Mesenchymal stem cell (in vitro differentiated cells and primary cell): Measurements from ENCODE around the gene HOXB7.

ENCODE experiments used
- DNase-seq: peaks from one replicate; pipeline ENCODE4 v3.0.0-alpha.2; 2013
- H2AFZ ChIP-seq: one replicate; pipeline ENCODE4 v1.6.1; 2013; ENCODE audit warnings: low read depth, mild to moderate bottlenecking, control low read depth, inconsistent platforms, low read length, moderate library complexity
- H2AK5ac ChIP-seq: 2 replicates; pipeline ENCODE4 v1.6.1; 2013; ENCODE audit warnings: low read length, moderate library complexity, mild to moderate bottlenecking, inconsistent platforms; ENCODE audit not compliant: severe bottlenecking
- H2BK120ac ChIP-seq: one replicate; pipeline ENCODE4 v1.6.1; 2013; ENCODE audit warnings: low read depth, mild to moderate bottlenecking, inconsistent platforms, low read length, moderate library complexity
- H2BK12ac ChIP-seq, 2 experiments: one replicate each; pipeline ENCODE4 v1.6.1; 2013; ENCODE audit warnings: inconsistent platforms in 2 of 2, low read length in 2 of 2, mild to moderate bottlenecking in 2 of 2, moderate library complexity in 2 of 2, control low read depth in 1 of 2
- H2BK15ac ChIP-seq: one replicate; pipeline ENCODE4 v1.6.1; 2013; ENCODE audit warnings: mild to moderate bottlenecking, low read depth, inconsistent platforms; ENCODE audit not compliant: poor library complexity, severe bottlenecking
- H2BK5ac ChIP-seq: 2 replicates; pipeline ENCODE4 v1.6.1; 2013; ENCODE audit warnings: low read depth, mild to moderate bottlenecking, low read length, control low read depth, inconsistent platforms; ENCODE audit not compliant: poor library complexity, severe bottlenecking
- H3K14ac ChIP-seq, 2 experiments: one replicate each; pipeline ENCODE4 v1.6.1; 2013; ENCODE audit warnings: inconsistent platforms in 2 of 2, low read length in 2 of 2, control low read depth in 1 of 2, mild to moderate bottlenecking in 1 of 2, moderate library complexity in 1 of 2
- H3K18ac ChIP-seq, 2 experiments: one replicate each; pipeline ENCODE4 v1.6.1; 2013; ENCODE audit warnings: inconsistent platforms in 2 of 2, low read length in 2 of 2, control low read depth in 1 of 2, low read depth in 1 of 2, mild to moderate bottlenecking in 1 of 2
- H3K23ac ChIP-seq, 2 experiments: one replicate each; pipeline ENCODE4 v1.6.1; 2013; ENCODE audit warnings: inconsistent platforms in 2 of 2, low read length in 2 of 2, mild to moderate bottlenecking in 2 of 2, moderate library complexity in 2 of 2, control low read depth in 1 of 2
- H3K27ac ChIP-seq: 2 replicates; pipeline ENCODE4 v1.5.1; 2013; ENCODE audit warnings: mild to moderate bottlenecking, moderate library complexity, low read length, control low read depth, inconsistent platforms; ENCODE audit not compliant: poor library complexity, severe bottlenecking
- H3K27me3 ChIP-seq, 2 experiments: 2 replicates each; pipeline versions ENCODE4 v1.6.1 to v1.7.0; 2013; ENCODE audit warnings: low read length in 2 of 2, mild to moderate bottlenecking in 2 of 2, moderate library complexity in 2 of 2, control low read depth in 1 of 2, inconsistent platforms in 1 of 2; ENCODE audit not compliant: control insufficient read depth in 1 of 2, insufficient read depth in 1 of 2
- H3K36me3 ChIP-seq, 2 experiments: 2 replicates each; pipeline versions ENCODE4 v1.6.1 to v1.7.0; 2013; ENCODE audit warnings: low read length in 2 of 2, control low read depth in 1 of 2, inconsistent platforms in 1 of 2, low read depth in 1 of 2, mild to moderate bottlenecking in 1 of 2; ENCODE audit not compliant: insufficient read depth in 2 of 2, control insufficient read depth in 1 of 2
- H3K4ac ChIP-seq, 2 experiments: one replicate each; pipeline ENCODE4 v1.6.1; 2013; ENCODE audit warnings: inconsistent platforms in 2 of 2, low read length in 2 of 2, mild to moderate bottlenecking in 2 of 2, moderate library complexity in 2 of 2, control low read depth in 1 of 2, low read depth in 1 of 2
- H3K4me1 ChIP-seq: 2 replicates; pipeline ENCODE4 v1.6.1; 2013; ENCODE audit warnings: low read depth, low read length, control low read depth; ENCODE audit not compliant: control insufficient read depth, insufficient read depth
- H3K4me2 ChIP-seq: 2 replicates; pipeline ENCODE4 v1.6.1; 2013; ENCODE audit warnings: low read length, mild to moderate bottlenecking, inconsistent platforms; ENCODE audit not compliant: poor library complexity, severe bottlenecking
- H3K4me3 ChIP-seq, 2 experiments: 2 replicates each; pipeline versions ENCODE4 v1.5.1 to v1.7.0; 2013; ENCODE audit warnings: low read length in 2 of 2, mild to moderate bottlenecking in 2 of 2, control low read depth in 1 of 2, low read depth in 1 of 2; ENCODE audit not compliant: insufficient read depth in 1 of 2
- H3K79me1 ChIP-seq: replicated peaks from 2 replicates; pipeline ENCODE4 v1.6.1; 2013; ENCODE audit warnings: mild to moderate bottlenecking, control low read depth, low read length, inconsistent platforms; ENCODE audit not compliant: poor library complexity, severe bottlenecking
- H3K9ac ChIP-seq: 2 replicates; pipeline ENCODE4 v1.7.0; 2013; ENCODE audit warnings: mild to moderate bottlenecking, low read length, moderate library complexity
- H3K9me3 ChIP-seq: 2 replicates; pipeline ENCODE4 v1.7.0; 2013; ENCODE audit warnings: mild to moderate bottlenecking, low read length; ENCODE audit not compliant: control insufficient read depth
- H4K8ac ChIP-seq: one replicate; pipeline ENCODE4 v1.6.1; 2013; ENCODE audit warnings: inconsistent platforms, mild to moderate bottlenecking, low read length, moderate library complexity
- H4K91ac ChIP-seq: one replicate; pipeline ENCODE4 v1.6.1; 2013; ENCODE audit warnings: mild to moderate bottlenecking, low read length, inconsistent platforms
- WGBS: methylation state at CpG from one replicate; pipeline ENCODE4 v1.1.7; 2013; ENCODE audit warnings: mixed read lengths; 5-methylcytosine and 5-hydroxymethylcytosine counted together

HOXB7 gene

DNA sequence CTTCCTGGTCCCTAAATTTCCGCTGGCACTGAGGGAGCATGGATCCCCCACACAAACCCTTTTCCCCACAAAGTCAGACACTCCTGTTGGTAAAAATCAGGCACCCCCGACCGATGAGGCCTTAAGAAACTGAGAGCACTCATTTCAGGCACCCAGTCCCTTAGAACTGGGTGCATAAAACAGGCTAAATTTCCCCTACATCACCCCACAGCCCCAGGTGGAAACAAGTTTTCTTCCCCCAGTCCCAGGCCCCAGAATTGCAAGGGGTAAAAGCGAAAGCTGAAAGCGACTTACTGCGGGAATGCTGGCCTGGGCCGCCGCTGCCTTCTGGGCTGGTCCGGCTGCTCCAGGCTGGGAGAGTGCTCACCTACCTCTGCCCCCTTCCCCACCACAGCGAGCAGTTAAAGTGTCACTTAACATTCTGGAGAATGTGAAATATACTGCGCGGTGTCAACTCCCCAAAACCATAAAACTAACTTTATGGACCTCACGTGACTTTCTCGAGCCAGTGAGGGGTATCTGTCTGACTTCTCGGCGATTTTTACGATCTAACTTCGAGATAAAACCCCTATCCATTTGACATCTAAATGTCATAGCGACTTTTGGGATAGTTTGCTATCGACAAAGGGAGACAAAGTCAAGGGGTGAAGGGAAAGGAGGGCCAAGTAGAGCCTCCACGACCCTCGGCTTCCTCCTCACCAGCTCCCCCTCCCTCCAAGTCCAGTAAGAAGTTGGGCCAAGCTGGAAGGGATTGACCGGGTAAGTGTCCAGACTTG is 20.8 kb downstream of the HOXB7 start, which contains the start of gene HOXB3:
HOXB3 (minus strand) TSS at position 411 of the 776 bp plus-strand sequence. CDS start 37,767 bp downstream, outside the sequence.
- DNase-seq: peak; percentile 91
- Histone ChIP-seq H3K79me1 (peaks cover 5% of the 10 kb centered on the region), H2BK12ac (peak within 1 kb of the TSS; percentile 49 to 93), H3K27ac (peak within 1 kb of the TSS; percentile 39), H2AFZ (no peak within 1 kb of the TSS), H3K4me3 (peak within 1 kb of the TSS; percentile 33 to 96), H3K18ac (peak within 1 kb of the TSS; percentile 91 to 99), H3K14ac (peak within 1 kb of the TSS; percentile 68 to 70), H3K4me2 (peak within 1 kb of the TSS; percentile 62), H3K27me3 (peaks cover 0 to 4% of the 10 kb centered on the region in 2 experiments), H2AK5ac (peak within 1 kb of the TSS; percentile 69), H3K36me3 (peaks cover 18% of the 10 kb centered on the region in 2 experiments), H4K8ac (peak within 1 kb of the TSS; percentile 93), H3K9me3 (no peaks in the 10 kb centered on the region), H2BK120ac (peak within 1 kb of the TSS; percentile 87), H4K91ac (peak within 1 kb of the TSS; percentile 88), H3K9ac (peak within 1 kb of the TSS; percentile 98), H3K4me1 (peaks cover 38% of the 10 kb centered on the region), H3K23ac (peak within 1 kb of the TSS; percentile 15 to 87), H2BK15ac (peak within 1 kb of the TSS; percentile 83), H2BK5ac (peak within 1 kb of the TSS; percentile 74), H3K4ac (peak within 1 kb of the TSS; percentile 96 to 98)
- 1% methylated on average over 15 of the region's 23 CpGs for WGBS

DNA sequence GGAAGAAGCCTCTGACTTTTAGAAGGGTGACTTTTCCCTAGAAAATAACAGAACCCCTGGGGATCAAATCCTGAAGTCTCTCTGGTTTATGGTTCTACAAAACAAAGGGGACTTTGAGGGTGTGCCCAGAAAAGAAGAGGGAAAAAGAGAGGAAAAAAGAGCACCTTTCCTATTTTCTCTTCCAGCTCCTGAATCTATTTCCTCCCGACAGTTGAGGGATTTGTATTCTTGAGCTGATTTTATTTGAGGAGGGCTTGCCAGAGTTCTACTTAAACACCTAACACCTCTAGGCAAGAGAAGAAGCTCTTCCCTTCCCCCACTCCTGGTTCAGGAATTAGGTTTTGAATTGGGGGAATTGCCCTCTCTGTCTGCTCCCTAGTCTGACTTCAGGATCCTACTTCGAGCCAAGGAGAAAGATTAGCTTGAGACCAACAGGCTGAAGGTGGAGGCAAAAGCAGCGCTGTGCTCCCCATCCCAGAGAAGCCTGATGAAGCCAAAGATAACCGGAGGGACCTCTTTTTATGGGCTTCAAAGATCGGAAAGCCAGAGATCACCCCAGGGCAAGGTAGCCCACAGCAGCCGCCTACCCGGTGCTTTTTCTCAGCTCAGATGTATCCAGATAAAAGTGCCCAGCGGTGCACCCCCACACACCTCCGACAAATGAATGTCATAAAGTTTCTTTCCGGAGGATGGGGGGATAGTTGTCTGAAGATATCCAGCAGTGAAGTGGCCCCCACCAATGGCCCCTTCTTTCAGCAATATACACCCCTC is 21.6 kb downstream of the HOXB7 start:
- H3K27me3 ChIP-seq: peaks cover 0 to 4% of the 10 kb centered on the region in 2 experiments
- H3K27ac ChIP-seq: peak overlapping the region; percentile 39
- peak overlapping the region; percentile 45 to 70 for H3K14ac ChIP-seq
- peak overlapping the region; percentile 4 for H4K91ac ChIP-seq
- H3K9me3 ChIP-seq: no peaks in the 10 kb centered on the region
- H2BK120ac ChIP-seq: peak overlapping the region; percentile 82
- H2BK5ac ChIP-seq: no peak overlapping the region
- H3K18ac ChIP-seq: peak overlapping the region; percentile 71 to 74
- no peak overlapping the region for H4K8ac ChIP-seq
- H3K4me2 ChIP-seq: peak overlapping the region; percentile 62
- peak overlapping the region; percentile 45 for H2AK5ac ChIP-seq
- under 1% methylated on average over 7 of the region's 10 CpGs for WGBS
- peak overlapping the region in 1 of 2 experiments; percentile 96 for H3K4me3 ChIP-seq
- H3K79me1 ChIP-seq: peaks cover 5% of the 10 kb centered on the region
- H3K36me3 ChIP-seq: peaks cover 11 to 12% of the 10 kb centered on the region in 2 experiments
- no peak for DNase-seq
- H2BK15ac ChIP-seq: no peak overlapping the region
- peak overlapping the region; percentile 39 to 96 for H3K4ac ChIP-seq
- peak overlapping the region in 1 of 2 experiments; percentile 15 for H3K23ac ChIP-seq
- peak overlapping the region; percentile 98 for H3K9ac ChIP-seq
- peak overlapping the region in 1 of 2 experiments; percentile 38 for H2BK12ac ChIP-seq
- no peak overlapping the region for H2AFZ ChIP-seq
- H3K4me1 ChIP-seq: peaks cover 35% of the 10 kb centered on the region

DNA sequence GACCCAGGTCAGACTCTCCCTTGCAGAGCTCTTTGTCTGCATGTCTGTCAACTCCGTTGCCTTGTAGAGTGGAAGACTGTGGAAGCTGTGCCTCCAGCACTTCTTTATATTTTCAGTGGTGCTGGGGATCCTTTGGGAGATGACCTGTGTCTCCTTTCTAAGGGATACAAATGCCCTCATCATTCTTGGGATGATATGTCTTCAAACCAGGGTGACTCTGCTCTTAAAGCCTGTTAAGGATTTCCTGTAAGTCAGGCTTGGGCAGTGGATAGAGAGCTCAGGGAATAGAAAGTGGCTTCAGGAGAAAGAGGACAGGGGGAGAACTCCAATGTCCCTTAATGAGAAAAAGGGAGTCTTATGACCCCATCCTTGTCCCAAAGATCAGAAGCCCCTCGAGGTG is 22.3 kb downstream of the HOXB7 start:
- no peak overlapping the region for H2BK5ac ChIP-seq
- peaks cover 0 to 4% of the 10 kb centered on the region in 2 experiments for H3K27me3 ChIP-seq
- no peak overlapping the region for H2AFZ ChIP-seq
- H2AK5ac ChIP-seq: peak overlapping the region; percentile 45
- peak overlapping the region in 1 of 2 experiments; percentile 37 for H2BK12ac ChIP-seq
- H3K4me2 ChIP-seq: peak overlapping the region; percentile 49
- peaks cover 10 to 12% of the 10 kb centered on the region in 2 experiments for H3K36me3 ChIP-seq
- H3K18ac ChIP-seq: peak overlapping the region; percentile 89 to 92
- H4K91ac ChIP-seq: no peak overlapping the region
- H3K4me3 ChIP-seq: peak overlapping the region in 1 of 2 experiments; percentile 96
- H3K9ac ChIP-seq: peak overlapping the region; percentile 98
- H3K4me1 ChIP-seq: peaks cover 35% of the 10 kb centered on the region
- peak overlapping the region; percentile 82 for H2BK120ac ChIP-seq
- no peak overlapping the region for H2BK15ac ChIP-seq
- peak; percentile 62 for DNase-seq
- peaks cover 5% of the 10 kb centered on the region for H3K79me1 ChIP-seq
- 0% methylated on average over 1 of the region's 2 CpGs for WGBS
- H3K14ac ChIP-seq: peak overlapping the region in 1 of 2 experiments; percentile 94
- H3K9me3 ChIP-seq: no peaks in the 10 kb centered on the region
- peak overlapping the region; percentile 87 to 96 for H3K4ac ChIP-seq
- peak overlapping the region; percentile 70 for H4K8ac ChIP-seq
- peak overlapping the region in 1 of 2 experiments; percentile 9 for H3K23ac ChIP-seq
- H3K27ac ChIP-seq: no peak overlapping the region
